ENCODE measurements around the gene TCP11. TPM values are rescaled to one million over a fixed set of nuclear protein-coding genes. Genes with fewer than 3 reads are reported as not detected.

The TCP11 gene
- total and polyA plus RNA-seq, 4 donors = 0.05 to 0.19 TPM; not detected in 2

DNA sequence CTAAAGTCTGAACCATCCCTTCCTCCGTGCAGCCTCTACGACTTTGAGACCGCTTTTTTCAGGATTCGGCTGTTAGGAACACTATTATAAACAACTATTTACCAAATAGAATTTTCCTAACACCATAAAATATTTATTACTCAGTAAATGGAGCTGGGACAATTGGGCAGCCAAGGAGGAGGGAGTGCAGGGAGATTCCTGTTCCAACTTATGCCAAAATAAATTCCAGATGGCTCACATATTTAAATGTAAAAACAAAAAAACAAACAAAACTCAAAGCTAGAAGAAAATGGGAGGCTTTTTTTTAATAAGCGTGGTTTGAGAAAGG is 48.1 kb downstream of the TCP11 start:
- Histone ChIP-seq H3K9ac (ENCODE audit: low read depth in 1 of 2, low read length in 2 of 2) (no peak overlapping the region), H3K9me3 (ENCODE audit: control insufficient read depth in 4 of 4, low read length in 3 of 4) (no peaks in the 10 kb centered on the region), H3K4me3 (ENCODE audit: low read depth in 1 of 3, low read length in 3 of 3) (no peak overlapping the region), H3K36me3 (ENCODE audit: control insufficient read depth in 4 of 4, insufficient read depth in 3 of 4, low read depth in 1 of 4, low read length in 3 of 4) (peaks cover 0 to 8% (median 3%) of the 10 kb centered on the region in 4 donors), H3K27me3 (ENCODE audit: control insufficient read depth in 4 of 4, insufficient read depth in 4 of 4, low read length in 3 of 4) (no peaks in the 10 kb centered on the region), H3K27ac (ENCODE audit: low read depth in 1 of 2, low read length in 2 of 2) (no peak overlapping the region), H3K4me1 (ENCODE audit: control insufficient read depth in 4 of 4, insufficient read depth in 4 of 4, low read length in 3 of 4) (peaks cover 9 to 39% (median 24%) of the 10 kb centered on the region in 4 donors)
- no peak for TF ChIP-seq NR2F2 (IDR thresholded peaks at IDR 0.05)
- TF ChIP-seq, protein P1, sequence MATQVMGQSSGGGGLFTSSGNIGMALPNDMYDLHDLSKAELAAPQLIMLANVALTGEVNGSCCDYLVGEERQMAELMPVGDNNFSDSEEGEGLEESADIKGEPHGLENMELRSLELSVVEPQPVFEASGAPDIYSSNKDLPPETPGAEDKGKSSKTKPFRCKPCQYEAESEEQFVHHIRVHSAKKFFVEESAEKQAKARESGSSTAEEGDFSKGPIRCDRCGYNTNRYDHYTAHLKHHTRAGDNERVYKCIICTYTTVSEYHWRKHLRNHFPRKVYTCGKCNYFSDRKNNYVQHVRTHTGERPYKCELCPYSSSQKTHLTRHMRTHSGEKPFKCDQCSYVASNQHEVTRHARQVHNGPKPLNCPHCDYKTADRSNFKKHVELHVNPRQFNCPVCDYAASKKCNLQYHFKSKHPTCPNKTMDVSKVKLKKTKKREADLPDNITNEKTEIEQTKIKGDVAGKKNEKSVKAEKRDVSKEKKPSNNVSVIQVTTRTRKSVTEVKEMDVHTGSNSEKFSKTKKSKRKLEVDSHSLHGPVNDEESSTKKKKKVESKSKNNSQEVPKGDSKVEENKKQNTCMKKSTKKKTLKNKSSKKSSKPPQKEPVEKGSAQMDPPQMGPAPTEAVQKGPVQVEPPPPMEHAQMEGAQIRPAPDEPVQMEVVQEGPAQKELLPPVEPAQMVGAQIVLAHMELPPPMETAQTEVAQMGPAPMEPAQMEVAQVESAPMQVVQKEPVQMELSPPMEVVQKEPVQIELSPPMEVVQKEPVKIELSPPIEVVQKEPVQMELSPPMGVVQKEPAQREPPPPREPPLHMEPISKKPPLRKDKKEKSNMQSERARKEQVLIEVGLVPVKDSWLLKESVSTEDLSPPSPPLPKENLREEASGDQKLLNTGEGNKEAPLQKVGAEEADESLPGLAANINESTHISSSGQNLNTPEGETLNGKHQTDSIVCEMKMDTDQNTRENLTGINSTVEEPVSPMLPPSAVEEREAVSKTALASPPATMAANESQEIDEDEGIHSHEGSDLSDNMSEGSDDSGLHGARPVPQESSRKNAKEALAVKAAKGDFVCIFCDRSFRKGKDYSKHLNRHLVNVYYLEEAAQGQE (IDR thresholded peaks at IDR 0.05) = no peak
- TF ChIP-seq, protein P2, sequence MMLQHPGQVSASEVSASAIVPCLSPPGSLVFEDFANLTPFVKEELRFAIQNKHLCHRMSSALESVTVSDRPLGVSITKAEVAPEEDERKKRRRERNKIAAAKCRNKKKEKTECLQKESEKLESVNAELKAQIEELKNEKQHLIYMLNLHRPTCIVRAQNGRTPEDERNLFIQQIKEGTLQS (IDR thresholded peaks at IDR 0.05) = no peak
- WGBS = 88% methylated on average over 5 of the region's 5 CpGs
- DNase-seq (ENCODE audit: low spot score) = no peak

DNA sequence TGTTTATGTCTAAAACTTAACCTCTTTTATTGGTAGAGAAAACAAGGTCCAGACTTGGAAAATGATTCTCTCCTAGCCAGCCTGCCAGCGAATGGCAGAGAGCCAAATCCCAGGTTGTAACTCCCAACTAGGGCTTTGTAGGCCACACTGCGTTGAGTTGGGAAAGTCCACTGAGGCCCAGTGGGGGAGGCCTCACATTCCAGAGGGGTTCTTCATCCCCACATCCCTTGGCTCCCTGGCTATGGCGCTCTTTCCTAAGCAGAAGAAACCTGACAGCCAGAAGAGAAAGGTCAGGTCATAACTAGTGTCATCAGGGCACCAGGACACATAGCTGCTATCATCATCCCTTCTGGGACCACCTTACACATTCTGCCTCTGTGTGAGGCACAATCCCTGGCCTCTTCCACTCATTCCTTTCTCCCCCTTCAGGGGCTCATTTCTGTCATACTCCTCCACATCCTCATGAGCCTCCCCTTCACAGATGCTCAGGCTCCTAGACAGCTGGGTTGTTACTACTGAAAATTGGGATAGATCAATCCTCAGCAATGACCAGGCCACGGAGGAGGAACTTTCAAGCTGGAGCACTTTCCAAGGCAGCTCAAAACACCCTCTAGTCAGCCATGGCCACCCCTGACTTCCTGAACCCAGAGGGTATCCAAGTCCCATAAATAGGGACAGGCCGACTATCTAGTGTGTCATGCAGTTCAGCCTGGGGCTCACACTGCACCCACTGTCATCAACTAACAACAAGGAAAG is 48.6 kb downstream of the TCP11 start:
- peaks cover 0 to 13% (median 3%) of the 10 kb centered on the region in 4 donors for H3K36me3 ChIP-seq (ENCODE audit: control insufficient read depth in 4 of 4, insufficient read depth in 3 of 4, low read depth in 1 of 4, low read length in 3 of 4)
- no peak overlapping the region for H3K27ac ChIP-seq (ENCODE audit: low read depth in 1 of 2, low read length in 2 of 2)
- TF ChIP-seq, protein P1 (IDR thresholded peaks at IDR 0.05) = no peak
- TF ChIP-seq NR2F2 (IDR thresholded peaks at IDR 0.05) = peak; percentile 73
- H3K9me3 ChIP-seq (ENCODE audit: control insufficient read depth in 4 of 4, low read length in 3 of 4) = no peaks in the 10 kb centered on the region
- H3K9ac ChIP-seq (ENCODE audit: low read depth in 1 of 2, low read length in 2 of 2) = no peak overlapping the region
- no peaks in the 10 kb centered on the region for H3K27me3 ChIP-seq (ENCODE audit: control insufficient read depth in 4 of 4, insufficient read depth in 4 of 4, low read length in 3 of 4)
- no peak for DNase-seq (ENCODE audit: low spot score)
- no peak overlapping the region for H3K4me3 ChIP-seq (ENCODE audit: low read depth in 1 of 3, low read length in 3 of 3)
- peaks cover 9 to 44% (median 24%) of the 10 kb centered on the region in 4 donors for H3K4me1 ChIP-seq (ENCODE audit: control insufficient read depth in 4 of 4, insufficient read depth in 4 of 4, low read length in 3 of 4)
- WGBS = 73% methylated on average over 5 of the region's 5 CpGs

DNA sequence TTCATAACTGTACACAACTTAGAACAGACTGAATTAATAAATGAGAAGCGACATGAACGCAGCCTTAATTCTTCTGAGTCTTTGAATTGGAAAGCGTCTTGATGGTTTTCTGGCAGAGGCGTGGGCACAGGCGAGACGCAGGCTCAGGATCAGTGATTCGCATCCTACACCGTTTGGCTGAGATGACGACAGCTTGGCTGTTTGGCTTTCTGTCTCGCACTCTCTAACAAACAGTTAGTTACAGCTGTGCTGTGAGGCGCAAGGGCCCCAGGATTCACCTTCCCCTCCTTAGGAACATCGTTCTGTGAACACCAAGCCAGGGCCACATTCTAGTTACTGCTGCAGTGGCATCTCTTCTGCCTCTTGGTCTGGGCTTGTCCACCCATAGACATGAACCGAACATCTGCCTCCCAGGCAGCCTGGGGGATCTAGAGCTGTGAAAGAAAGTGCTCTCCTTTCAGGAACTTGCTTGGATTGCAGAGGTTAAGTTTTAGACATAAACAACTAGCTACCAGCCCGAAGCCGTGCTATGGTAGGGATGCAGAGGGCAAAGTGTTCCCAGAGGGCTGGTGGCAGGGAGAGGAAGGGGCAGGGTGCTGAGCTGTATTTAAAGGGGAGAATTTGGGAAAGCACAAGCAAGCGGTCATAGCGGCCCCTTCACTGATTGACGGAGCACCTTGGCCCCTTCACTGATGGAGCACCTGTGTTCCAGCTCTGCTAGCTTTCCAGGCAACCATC is 49.6 kb downstream of the TCP11 start:
- H3K27me3 ChIP-seq (ENCODE audit: control insufficient read depth in 4 of 4, insufficient read depth in 4 of 4, low read length in 3 of 4) = no peaks in the 10 kb centered on the region
- 95% methylated on average over 18 of the region's 18 CpGs for WGBS
- no peak for DNase-seq (ENCODE audit: low spot score)
- peaks cover 0 to 18% (median 6%) of the 10 kb centered on the region in 4 donors for H3K36me3 ChIP-seq (ENCODE audit: control insufficient read depth in 4 of 4, insufficient read depth in 3 of 4, low read depth in 1 of 4, low read length in 3 of 4)
- no peaks in the 10 kb centered on the region for H3K9me3 ChIP-seq (ENCODE audit: control insufficient read depth in 4 of 4, low read length in 3 of 4)
- H3K4me3 ChIP-seq (ENCODE audit: low read depth in 1 of 3, low read length in 3 of 3) = no peak overlapping the region
- H3K9ac ChIP-seq (ENCODE audit: low read depth in 1 of 2, low read length in 2 of 2) = no peak overlapping the region
- no peak overlapping the region for H3K27ac ChIP-seq (ENCODE audit: low read depth in 1 of 2, low read length in 2 of 2)
- H3K4me1 ChIP-seq (ENCODE audit: control insufficient read depth in 4 of 4, insufficient read depth in 4 of 4, low read length in 3 of 4) = peaks cover 9 to 40% (median 22%) of the 10 kb centered on the region in 4 donors
- TF ChIP-seq GABPA (IDR thresholded peaks at IDR 0.05 in 1 of 2, conservative IDR thresholded peaks at IDR 0.05 in 1 of 2) (no peak), FOXA2 (IDR thresholded peaks at IDR 0.05) (no peak), SP1 (IDR thresholded peaks at IDR 0.05) (no peak), EGR1 (IDR thresholded peaks at IDR 0.05; ENCODE audit: low read depth in 2 of 2) (no peak), RAD21 (IDR thresholded peaks at IDR 0.05) (no peak), RXRA (IDR thresholded peaks at IDR 0.05) (no peak), YY1 (IDR thresholded peaks at IDR 0.05) (no peak), TAF1 (conservative IDR thresholded peaks at IDR 0.05) (no peak), FOXA1 (IDR thresholded peaks at IDR 0.05) (no peak), NR2F2 (IDR thresholded peaks at IDR 0.05) (no peak)
- TF ChIP-seq, protein P3, sequence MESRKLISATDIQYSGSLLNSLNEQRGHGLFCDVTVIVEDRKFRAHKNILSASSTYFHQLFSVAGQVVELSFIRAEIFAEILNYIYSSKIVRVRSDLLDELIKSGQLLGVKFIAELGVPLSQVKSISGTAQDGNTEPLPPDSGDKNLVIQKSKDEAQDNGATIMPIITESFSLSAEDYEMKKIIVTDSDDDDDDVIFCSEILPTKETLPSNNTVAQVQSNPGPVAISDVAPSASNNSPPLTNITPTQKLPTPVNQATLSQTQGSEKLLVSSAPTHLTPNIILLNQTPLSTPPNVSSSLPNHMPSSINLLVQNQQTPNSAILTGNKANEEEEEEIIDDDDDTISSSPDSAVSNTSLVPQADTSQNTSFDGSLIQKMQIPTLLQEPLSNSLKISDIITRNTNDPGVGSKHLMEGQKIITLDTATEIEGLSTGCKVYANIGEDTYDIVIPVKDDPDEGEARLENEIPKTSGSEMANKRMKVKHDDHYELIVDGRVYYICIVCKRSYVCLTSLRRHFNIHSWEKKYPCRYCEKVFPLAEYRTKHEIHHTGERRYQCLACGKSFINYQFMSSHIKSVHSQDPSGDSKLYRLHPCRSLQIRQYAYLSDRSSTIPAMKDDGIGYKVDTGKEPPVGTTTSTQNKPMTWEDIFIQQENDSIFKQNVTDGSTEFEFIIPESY (IDR thresholded peaks at IDR 0.05) = no peak
- TF ChIP-seq, protein P2 (IDR thresholded peaks at IDR 0.05) = no peak
